Myocyte (in vitro differentiated cells): ENCODE measurements around the gene HOXA10. TPM values are rescaled to one million over a fixed set of nuclear protein-coding genes. Genes with fewer than 3 reads are reported as not detected.

Experiments used
- DNase-seq: peaks from one replicate; pipeline ENCODE4 v3.0.0-alpha.2; 2012; ENCODE audit warnings: low read depth
- total RNA-seq: library from RNA; depleted of rRNA; stranded (reverse); fragments of >200 nt; gene quantifications from 2 replicates; pipeline ENCODE4 v1.2.3, GENCODE V29; 2014

Gene HOXA10
- total RNA-seq, 1 donor from 2014 or later = 15.1 TPM

DNA sequence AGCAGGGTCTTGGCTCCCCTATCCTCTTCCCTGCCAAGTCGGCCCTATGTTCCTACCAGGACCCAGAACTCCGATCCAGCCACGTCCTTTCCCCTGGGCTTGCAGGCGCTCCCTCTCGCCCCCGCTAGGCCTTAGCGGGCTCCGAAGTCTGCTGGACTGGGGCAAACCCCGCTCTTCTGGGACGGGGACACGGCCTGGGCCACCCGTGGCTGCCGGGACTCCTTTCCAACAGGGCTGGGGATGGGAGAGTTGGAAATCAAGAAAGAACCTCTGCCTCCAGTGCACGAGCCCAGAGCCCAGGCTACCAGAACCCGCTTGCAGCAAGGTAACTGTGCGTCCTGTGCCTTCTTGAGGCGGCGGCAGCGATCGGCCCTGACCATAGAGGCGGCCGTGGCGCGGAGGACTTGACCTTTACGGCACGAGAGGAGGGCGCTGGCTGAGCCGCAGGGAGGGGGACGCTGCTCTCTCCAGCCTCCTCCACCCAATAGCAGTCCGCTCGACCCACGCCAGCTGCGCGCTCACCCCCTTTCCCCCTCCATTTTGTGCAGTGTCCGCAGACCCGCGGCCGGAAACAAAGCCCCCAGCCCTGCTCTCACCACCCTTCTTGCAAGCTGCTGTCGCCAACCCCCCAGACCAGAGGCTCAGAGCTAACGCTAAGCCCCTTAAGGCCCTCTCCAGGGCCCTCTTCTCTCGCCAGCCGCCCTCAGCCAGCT is 17.9 kb upstream of the HOXA10 start:
- DNase-seq = no peak

DNA sequence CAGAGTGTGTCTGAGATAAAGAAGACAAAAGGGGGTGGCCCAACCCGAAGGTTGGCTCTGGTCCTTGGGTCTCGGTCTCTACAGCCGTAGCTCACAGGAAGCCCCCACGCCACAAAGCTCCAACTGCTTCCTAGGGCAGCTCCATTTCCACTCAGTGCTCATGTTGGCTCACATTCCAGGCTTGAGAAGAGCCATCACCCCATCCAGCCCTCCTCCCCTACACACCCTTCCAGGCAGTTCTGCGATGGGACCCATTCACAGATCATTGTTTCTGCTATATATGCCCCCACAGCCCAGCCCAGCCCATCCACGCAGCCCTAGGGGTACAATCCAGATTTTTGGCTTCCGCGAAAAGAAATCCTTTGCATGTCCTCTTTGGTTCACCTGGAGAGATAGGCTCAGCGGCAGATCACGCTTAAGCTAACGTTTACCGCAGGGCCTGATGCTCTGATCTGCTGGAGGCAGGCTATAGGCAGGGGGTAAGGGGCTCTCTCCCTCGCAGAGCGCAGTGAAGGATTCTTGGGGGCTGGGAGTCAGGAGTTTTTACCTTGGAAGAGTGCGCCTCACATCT is 17.1 kb upstream of the HOXA10 start:
- DNase-seq = no peak

DNA sequence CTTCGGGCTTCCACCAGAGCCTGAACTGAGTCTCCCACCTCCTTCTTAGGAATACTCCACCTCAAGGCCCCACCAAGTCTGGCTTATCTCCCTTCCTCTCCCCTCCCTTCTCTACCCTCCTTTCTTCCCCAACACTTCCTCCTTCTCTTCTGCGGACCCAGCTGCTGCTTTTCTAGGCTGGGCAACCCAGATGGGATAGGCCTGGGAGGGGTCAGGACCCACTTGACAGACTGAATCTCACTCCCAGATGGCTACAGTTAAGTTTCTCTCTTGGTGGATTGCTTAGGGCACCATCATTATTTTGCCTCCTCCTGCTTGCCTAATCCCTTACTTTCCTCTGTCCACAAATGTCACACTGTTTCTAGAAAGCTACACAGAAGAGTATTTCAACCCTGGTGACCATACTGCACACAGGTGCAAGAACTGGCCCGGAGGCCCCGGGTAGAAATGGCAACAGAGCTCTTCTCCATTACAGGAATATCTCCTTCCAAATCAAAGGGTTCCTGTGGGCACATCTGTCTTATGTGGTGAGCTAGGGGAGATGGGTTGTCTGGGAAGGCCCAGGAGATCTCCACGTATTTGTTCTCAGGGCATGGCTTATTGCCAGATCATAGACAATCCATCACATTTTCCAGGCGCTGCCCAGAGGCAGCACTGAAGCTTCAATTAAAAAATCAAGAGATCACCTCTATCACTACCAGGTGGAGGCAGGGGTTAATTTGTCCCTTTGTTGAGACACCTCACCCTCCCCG is 16.1 kb upstream of the HOXA10 start:
- no peak for DNase-seq

DNA sequence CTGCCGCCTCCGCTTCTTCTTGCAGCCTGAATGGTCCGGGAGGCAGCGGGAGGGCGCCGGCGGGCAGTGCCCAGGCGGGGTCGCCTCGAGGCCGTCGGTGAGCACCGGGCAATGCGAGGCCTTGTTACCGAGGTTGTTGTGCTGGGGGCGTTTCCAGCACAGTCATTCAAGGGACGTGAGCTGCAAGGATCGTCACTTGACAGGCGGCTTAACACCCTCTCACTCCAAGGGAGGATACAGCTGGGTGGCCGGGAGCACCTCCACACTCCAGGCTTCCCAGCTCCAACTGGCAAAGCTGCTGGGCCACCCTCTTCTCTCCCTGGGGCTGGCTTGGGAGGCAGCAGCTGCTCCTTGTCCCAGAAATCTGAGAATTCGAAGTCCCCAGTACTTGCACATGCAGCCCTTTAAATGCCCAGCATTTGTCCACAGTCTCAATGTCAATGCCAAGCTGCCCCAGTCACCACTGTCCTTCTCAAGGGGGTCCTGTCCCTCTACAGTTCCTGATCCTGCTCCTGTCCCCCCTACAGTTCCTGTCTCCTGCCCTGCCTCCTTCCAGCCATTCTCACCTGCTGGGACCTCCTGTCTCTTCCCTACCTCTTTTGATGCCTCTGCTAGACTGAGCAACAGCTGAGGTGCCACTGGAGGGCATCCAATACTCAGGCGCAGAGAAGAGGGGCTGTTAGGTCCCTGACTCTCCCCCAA is 15.3 kb upstream of the HOXA10 start:
- DNase-seq = no peak

DNA sequence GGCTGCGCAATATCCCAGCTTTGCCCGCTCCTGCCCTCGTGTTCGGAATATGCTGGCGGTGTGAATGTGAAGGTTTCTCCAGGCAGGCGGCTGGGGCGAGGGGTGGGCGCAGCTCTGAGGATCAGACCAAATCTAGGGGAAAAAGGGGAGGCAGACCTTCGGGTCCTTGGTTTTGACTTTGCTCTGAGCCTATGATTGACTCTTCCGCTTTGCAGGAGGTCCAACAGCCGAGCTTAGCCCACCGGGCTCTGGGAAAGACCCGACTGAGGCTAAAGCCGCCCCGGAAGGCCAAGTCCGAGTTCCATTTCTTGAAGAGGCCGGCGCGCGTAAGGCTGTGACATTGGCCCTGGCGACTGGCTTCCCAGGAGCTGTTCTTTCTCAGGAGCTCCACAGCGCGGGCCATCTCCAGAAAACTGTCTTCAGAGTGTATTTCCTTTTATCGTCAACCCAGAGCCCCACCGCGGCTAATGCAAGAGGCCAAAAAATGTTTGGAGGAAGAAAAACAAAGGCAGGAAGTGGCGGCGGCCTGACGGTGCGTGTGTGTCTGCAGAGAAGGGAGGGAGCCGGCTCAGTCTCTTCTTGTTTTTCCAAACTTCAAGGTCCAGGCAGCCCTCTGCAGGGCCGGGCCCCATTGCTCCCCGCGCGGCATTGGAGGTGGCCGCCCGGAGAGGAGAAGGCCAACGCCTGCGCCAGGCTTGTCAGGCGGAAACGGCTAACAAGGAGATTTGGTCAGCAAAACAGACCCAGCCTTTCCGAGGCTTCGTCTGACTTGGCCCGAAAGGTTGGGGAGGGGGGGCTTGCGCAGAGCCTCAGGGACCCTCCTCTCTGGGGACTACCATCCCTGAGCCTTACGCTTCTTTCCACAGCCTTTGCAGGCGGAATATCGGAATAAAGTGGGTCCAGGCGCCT is 14.5 kb upstream of the HOXA10 start:
- no peak for DNase-seq

DNA sequence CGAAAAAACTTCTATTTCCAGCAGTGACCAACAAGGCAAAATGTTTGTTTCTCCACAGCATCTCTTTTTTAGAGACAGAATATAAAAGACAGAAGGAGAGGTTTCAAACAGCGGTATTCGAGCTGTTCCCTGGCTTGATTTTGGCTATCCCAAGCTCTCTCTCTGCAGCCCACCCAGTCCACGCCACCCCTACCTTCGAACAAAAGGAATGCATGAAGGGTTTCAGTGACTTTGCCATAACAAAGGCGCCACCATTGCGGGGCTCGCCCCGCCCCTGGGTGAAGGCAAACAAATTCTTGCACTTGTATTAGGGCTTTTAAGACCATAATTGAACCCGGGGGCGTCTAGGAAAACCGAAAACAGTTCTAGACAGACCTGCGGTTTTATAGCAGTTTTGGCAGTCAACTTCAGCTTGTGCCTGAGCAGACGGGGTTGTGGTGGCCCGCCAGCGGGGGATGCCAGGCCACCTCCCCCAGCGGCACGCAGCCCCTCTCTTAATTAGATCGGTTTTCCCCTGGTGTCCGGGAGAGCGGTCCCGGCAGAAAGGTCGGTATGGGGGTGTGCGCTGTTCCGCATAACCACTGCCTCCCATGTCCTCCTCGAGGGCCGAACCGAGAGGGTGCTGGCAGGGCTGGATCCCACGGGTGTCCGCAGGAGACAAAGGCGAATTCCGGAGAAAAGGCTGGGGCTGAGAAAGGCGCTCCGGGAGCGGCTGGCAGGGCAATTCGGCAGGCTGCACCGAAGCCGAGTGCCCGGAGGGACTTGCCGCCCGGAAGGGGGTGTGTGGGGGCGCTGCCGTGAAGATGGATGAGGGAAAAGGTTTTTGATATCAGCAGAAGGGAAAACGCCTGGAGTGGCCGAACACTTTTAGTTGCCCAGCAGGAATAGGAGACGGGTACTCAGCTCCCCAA is 13.6 kb upstream of the HOXA10 start:
- DNase-seq = no peak

DNA sequence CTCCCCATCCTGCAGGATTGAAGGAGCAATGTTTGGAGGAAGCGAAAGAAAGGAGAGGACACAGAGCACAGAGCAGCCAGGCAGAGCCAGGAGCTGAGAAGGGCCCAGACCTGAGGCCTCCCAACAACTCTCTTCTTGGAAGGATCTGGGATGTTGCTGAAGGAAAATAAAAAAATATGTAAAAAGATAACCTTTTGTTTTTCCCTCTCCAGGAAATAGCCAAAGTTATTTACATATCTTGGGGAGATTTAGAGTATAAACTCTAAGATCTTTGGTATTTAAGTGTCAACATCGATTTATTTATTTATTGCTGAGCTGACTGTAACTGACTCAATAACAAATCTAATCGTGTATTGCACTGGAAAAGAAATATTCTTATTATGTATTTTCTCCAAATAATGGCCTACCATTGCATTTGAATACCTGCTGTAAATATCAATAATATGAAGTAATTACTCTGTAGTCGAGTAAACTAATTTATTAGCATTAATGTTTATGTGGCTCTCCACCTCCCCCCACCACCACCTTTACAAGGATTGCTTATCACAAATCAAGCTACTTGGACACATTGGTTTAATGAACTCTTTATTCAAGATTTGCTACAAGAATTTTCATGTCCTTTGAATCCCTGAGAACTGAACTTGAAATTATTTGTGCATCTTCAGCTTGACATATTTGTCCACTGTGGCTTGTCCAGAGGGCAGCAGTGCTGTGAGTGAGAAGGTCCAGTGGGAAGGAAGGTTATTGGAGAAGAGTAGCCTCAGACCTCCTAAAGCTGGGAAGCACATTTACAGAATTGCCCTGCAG is 12.8 kb upstream of the HOXA10 start:
- DNase-seq = no peak

DNA sequence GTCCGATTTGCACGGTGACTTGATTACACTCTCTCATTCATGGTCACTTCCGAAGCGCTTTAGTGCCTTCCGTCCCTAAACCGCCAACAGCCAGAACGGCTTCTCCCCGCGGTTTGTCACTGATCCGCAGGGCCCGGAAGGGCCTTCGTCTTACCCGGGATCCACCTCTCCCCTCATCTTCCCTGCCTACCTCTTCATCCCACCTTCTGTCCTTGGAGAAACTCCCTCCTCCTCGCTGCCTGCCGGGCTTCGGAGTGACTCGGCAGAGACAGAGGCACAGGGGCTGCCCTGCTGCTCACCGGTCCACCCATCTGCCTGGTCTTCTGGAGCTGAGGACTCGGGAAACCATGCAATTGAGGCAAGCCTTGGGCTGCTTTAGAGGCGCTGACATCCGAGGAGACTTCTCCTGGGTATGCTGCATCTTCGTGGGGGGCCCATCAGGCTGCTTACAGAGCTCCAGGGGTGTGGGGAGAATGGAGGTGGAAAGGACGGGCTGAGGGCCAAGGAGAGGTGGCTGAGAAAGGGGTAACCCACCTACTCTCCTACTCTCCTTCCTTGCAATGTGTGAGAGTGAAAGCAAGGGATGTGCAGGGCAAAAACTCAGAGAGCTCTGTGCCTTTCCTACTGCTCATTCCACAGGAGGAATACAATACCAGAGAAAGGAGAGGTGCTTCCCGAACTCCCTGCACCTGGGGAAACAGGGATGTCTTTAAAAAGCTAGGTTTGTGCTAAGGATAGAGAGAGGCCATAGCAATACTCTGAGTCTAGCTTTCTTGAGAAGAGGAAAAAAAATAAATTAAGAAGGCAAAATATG is 11.9 kb upstream of the HOXA10 start:
- no peak for DNase-seq

DNA sequence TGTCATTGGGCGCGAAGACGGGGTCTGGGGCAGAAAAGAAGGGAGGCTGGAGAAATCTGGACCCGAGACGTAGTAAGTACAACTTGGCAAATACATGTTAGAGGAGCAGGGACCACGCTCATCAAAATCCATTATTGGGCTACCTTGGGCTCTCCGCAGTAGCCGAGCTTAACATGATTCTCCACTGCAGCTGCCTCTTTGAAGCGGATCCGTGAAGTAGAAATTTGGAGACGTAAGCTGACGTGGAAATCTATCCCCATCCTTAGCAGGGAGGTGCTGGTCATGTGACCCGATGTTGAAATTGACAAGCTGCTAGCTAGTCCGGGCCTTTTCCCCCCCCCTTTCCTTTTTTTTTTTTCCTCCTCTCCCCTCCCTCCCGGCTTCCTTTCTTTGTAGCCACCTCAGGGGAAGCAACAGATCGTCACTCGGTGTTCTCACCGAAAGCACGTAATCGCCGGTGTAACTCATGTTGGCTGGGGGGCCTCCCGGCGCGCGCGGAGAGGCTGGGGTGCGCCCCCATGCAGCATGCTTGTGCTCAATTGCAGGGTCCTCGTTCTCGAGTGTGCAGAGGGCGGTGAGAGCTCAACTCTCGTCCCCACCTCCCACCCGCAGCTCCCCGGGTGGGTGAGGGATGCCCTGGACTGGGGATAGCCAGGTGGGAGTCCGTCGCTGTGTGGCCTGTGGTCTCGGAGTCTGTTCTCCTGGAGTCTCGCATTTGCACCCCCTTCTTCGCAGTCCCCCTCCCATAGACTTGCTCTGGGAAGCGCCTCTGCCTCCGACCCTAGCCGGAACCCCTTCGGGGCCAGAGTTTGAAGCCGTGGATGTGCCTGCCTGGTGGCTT is 11.1 kb upstream of the HOXA10 start, which contains the start of gene HOXA11:
Gene HOXA11, minus strand, starts transcription at position 220 of the 841 bp plus-strand sequence. Its CDS starts 88 bp downstream, at position 132.
- DNase-seq = no peak

DNA sequence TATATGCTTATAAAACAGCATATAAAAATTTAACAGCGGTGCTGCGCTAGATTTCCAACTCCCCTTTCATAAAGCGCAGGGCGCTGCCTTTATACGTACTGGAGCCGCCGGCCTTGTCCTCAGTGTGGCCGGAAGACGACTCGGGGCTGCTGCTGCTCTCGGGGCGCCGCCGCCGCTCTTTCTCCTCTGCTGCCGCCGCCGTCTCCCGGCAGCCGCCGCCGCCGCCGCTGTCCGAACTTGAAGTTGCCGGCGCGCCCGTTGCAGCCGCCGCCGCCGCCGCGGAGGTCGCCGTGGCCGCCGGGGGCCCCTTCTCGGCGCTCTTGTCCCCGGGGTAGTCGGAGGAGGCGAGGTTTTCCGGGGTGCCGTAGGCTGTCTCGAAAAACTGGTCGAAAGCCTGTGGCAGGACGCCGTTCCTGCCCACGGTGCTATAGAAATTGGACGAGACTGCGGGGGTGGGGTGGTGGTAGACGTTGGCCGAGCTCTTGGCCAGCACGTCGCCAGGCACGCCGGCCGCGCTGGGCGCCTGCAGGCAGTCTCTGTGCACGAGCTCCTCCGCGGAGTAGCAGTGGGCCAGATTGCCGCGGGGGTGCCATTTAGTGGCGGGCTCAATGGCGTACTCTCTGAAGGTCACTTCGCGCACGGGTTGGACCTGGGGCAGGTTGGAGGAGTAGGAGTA is 10.4 kb upstream of the HOXA10 start:
- DNase-seq = peak; percentile 74

DNA sequence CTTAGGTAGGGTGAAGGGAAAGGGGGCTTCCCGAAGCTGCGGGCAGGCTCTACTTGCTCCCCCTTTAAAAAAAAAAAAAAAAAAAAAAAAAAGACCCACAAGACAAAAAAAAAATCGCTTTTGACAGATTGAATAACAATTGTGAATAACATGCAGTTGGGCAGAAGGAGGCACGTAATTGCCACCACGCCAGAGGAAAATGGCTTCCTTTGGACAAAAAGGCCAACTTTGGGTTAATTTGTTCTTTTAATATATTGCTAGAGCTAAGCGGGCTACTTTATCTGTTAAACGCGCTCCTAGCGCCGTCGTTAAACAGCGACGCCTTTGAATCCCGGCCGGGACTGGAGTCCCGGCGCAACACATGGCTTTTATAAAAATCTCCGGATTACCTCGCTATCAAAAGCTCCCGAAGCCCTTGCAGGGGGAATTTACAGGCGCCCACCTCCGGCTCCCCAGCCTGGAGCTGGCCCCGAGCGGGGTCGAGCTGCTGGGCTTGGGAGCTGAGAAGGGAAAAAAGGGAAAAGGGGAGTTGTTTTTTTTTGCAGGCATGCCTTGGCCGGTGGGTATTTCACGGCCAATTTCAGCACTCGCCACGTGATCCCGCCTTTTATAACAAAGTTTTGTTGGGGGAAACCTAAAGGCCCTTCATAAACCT is 9.7 kb upstream of the HOXA10 start:
- DNase-seq = peak; percentile 59

DNA sequence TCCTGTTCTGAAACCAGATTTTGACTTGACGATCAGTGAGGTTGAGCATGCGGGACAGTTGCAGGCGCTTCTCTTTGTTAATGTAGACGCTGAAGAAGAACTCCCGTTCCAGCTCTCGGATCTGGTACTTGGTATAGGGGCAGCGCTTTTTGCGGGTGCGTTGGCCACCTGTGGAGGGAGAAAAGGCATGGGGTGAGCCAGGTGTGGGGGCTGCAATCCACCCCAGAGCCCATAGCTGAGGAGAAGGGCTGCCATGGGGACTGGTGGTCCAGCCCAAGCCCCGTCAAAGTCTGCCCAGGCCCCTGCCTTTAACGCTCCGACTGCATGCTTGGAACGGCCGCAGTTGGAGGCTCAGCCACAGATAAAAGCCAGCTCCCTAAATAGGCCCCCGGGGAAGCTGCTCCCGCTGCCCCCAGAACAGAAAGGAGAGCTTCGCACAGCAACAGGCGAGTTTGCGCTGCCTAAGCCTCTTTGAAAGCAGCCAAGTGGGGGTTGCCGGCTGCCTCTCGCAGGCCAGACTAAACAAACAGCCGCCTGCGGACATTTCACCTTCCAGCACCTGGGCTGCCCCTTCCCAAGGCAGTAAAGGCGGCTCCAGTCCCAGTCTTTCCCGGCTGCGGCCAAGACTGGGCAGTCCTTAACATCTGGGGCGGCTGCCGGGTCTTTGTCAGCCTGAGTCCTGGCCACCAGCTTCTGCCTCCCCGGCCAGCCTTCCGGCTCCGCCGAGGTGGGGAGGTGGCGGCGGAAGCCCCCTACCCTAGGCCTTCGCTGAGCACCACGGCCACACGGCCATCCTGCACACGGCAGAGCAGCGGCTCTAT is 9.0 kb upstream of the HOXA10 start:
- DNase-seq = no peak

DNA sequence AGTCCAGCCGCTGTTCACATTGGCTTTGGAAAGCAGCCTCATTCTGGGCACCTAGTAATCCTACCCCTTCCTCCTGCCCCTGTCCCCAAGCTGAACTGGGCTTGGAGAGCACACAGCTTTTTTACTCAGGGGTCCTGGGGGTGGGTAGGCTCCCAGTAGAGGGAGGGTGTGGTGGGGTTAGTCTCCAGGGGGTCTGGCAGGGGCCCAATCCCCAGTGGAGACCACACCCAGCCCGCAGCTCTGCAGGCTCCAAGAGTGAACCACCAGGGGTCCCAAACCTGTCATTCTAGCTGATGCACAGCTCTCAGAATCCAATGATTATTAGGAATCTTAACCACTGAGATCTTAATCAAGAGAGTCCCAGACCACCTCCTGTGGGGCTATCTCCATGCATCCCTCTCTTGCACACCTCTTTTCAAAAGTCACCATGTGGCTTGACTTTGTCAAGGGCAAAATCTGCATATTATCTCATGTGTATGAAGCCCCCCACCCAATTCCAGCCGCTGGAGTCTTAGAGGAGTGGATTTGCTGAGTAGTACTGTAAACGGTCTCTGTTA is 8.2 kb upstream of the HOXA10 start:
- DNase-seq = no peak

DNA sequence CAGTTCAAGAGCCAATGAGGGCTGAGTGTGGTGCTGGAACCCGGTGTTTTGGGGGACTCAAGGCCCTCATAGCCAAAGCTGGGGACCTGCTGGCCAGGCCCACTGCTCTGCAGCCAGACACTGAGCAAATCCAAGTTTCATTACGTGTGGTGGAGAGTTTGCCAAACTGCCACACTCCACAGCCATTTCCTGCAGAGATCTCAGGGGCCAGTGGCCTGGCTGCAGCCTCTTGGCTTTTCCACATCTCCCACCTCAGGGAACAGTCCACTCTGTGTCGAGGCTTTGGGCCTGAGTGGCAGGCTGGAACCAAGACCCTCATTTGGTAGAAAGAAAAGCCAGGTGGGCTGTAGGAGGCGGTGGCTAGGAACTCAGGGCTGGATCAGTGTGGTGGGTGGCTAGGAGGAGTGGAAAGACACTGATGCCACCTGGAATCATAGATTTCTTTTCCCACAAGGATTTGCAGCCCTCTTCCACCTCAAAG is 7.7 kb upstream of the HOXA10 start:
- no peak for DNase-seq
